Natural killer cell (primary cell): ENCODE results near the gene FAM162A. TPM values are rescaled to one million over a fixed set of nuclear protein-coding genes. Genes with fewer than 3 reads are reported as not detected.

ENCODE experiments used
- ATAC-seq, 3 donors: fragments of 150-1000 bp in 2 of 3; fragments of 200-7000 bp in 1 of 3; cut with Tn5 transposase; 1 replicate in 1 of 3; 2 replicates in 2 of 3; pipeline ENCODE4 v1.10.0; 2021; ENCODE audit warnings: mild to moderate bottlenecking in 2 of 3, moderate library complexity in 2 of 3
- DNase-seq, 2 donors: peaks; one replicate each; pipeline versions ENCODE4 v3.0.0 to v3.0.0-alpha.2; 2013 to 2021; ENCODE audit warnings: mixed read lengths in 1 of 2
- H3K27ac ChIP-seq: one replicate; pipeline ENCODE4 v1.5.1; 2013; ENCODE audit warnings: mild to moderate bottlenecking, low read length
- H3K27me3 ChIP-seq: one replicate; pipeline ENCODE4 v1.6.1; 2013; ENCODE audit warnings: low read length; ENCODE audit not compliant: control insufficient read depth, insufficient read depth
- H3K36me3 ChIP-seq: one replicate; pipeline ENCODE4 v1.6.1; 2013; ENCODE audit warnings: low read length; ENCODE audit not compliant: control insufficient read depth, insufficient read depth
- H3K4me1 ChIP-seq: one replicate; pipeline ENCODE4 v1.6.1; 2013; ENCODE audit warnings: low read length; ENCODE audit not compliant: control insufficient read depth, insufficient read depth
- H3K4me3 ChIP-seq: one replicate; pipeline ENCODE4 v1.5.1; 2013; ENCODE audit warnings: low read length
- H3K9me3 ChIP-seq: one replicate; pipeline ENCODE4 v1.6.1; 2013; ENCODE audit warnings: low read length; ENCODE audit not compliant: control insufficient read depth, insufficient read depth
- H3K27ac Mint-ChIP-seq, 2 donors: one replicate each; pipeline ENCODE4 v1.8.0; 2022; ENCODE audit warnings: mild to moderate bottlenecking in 2 of 2, mixed read lengths in 2 of 2, moderate library complexity in 1 of 2
- H3K27me3 Mint-ChIP-seq, 2 donors: one replicate each; pipeline ENCODE4 v1.8.0; 2022; ENCODE audit warnings: low read depth in 2 of 2, mixed read lengths in 2 of 2
- H3K36me3 Mint-ChIP-seq: one replicate; pipeline ENCODE4 v1.8.0; 2022; ENCODE audit warnings: mixed read lengths
- H3K4me1 Mint-ChIP-seq, 2 donors: one replicate each; pipeline ENCODE4 v1.8.0; 2022; ENCODE audit warnings: mixed read lengths in 2 of 2
- H3K4me3 Mint-ChIP-seq: one replicate; pipeline ENCODE4 v1.8.0; 2022; ENCODE audit warnings: mild to moderate bottlenecking, moderate library complexity, mixed read lengths
- H3K9me3 Mint-ChIP-seq, 2 donors: one replicate each; pipeline ENCODE4 v1.8.0; 2022; ENCODE audit warnings: mixed read lengths in 2 of 2
- CTCF ChIP-seq: fragments of 200-600 bp; IDR thresholded peaks from one replicate; pipeline ENCODE4 v1.8.0; 2022; ENCODE audit warnings: antibody characterized with exemption
- WGBS: methylation state at CpG from one replicate; pipeline ENCODE4 v1.1.7; 2013; ENCODE audit warnings: missing lambda C conversion rate; ENCODE audit not compliant: insufficient coverage; 5-methylcytosine and 5-hydroxymethylcytosine counted together
- intact Hi-C: fragments of 100-400 bp; cut with micrococcal nuclease; formaldehyde crosslinking; loops from one replicate; pipeline ENCODE4 v1.14.2; 2022
- total RNA-seq, 4 donors: library from RNA; stranded (reverse); fragments of 120-200 nt in 1 of 4; gene quantifications; one replicate each; pipeline versions ENCODE4 v1.2.3 to v1.2.4, GENCODE V29; 2013 to 2022

The FAM162A gene
- total RNA-seq, 3 donors from 2014 or later (not counting 1 experiment from before 2014, with no cell fraction given), result 12.2 to 18.4 (median 16.3) TPM

GRCh38 chr3:122395582-122395981, 11.6 kb downstream of the FAM162A start:
- H3K9me3 Mint-ChIP-seq, result no peaks in the 10 kb centered on the region
- intact Hi-C loops, result no loop called here
- no peak overlapping the region for H3K4me3 Mint-ChIP-seq
- peaks cover 3 to 5% of the 10 kb centered on the region in 2 donors for H3K4me1 Mint-ChIP-seq
- Histone ChIP-seq H3K27me3 (no peaks in the 10 kb centered on the region), H3K4me3 (no peak overlapping the region), H3K4me1 (no peaks in the 10 kb centered on the region), H3K9me3 (no peaks in the 10 kb centered on the region), H3K36me3 (no peaks in the 10 kb centered on the region), H3K27ac (no peak overlapping the region)
- H3K36me3 Mint-ChIP-seq, result no peaks in the 10 kb centered on the region
- no peaks in the 10 kb centered on the region for H3K27me3 Mint-ChIP-seq
- ATAC-seq (no peak), DNase-seq (no peak)
- no peak for TF ChIP-seq CTCF
- H3K27ac Mint-ChIP-seq, result no peak overlapping the region
- WGBS, result no CpG with 5 or more reads among the region's 3 CpGs

- intact Hi-C loops, result no loop called here
- DNase-seq (no peak), ATAC-seq (no peak)
- no peak overlapping the region for H3K4me3 ChIP-seq
- H3K4me1 ChIP-seq, result no peaks in the 10 kb centered on the region
- H3K27me3 Mint-ChIP-seq, result no peaks in the 10 kb centered on the region
- H3K27me3 ChIP-seq, result no peaks in the 10 kb centered on the region
- H3K9me3 Mint-ChIP-seq, result no peaks in the 10 kb centered on the region
- H3K4me1 Mint-ChIP-seq, result peaks cover 3 to 5% of the 10 kb centered on the region in 2 donors
- H3K36me3 ChIP-seq, result no peaks in the 10 kb centered on the region
- H3K4me3 Mint-ChIP-seq, result no peak overlapping the region
- H3K36me3 Mint-ChIP-seq, result no peaks in the 10 kb centered on the region
- TF ChIP-seq CTCF, result no peak
- no peak overlapping the region for H3K27ac ChIP-seq
- H3K27ac Mint-ChIP-seq, result no peak overlapping the region
- no peaks in the 10 kb centered on the region for H3K9me3 ChIP-seq
These were observed 12.5 kb downstream of the FAM162A start for GRCh38 chr3:122396511-122396910.

- H3K27me3 Mint-ChIP-seq, result no peaks in the 10 kb centered on the region
- H3K27ac Mint-ChIP-seq, result no peak overlapping the region
These were observed 13.2 kb downstream of the FAM162A start for GRCh38 chr3:122397201-122397600.

More at GRCh38 chr3:122397201-122397600, 13.2 kb downstream of the FAM162A start:
- Mint-ChIP-seq H3K36me3 (no peaks in the 10 kb centered on the region), H3K4me3 (no peak overlapping the region), H3K9me3 (no peaks in the 10 kb centered on the region), H3K4me1 (peaks cover 3 to 5% of the 10 kb centered on the region in 2 donors)
- no peak overlapping the region for H3K4me3 ChIP-seq
- DNase-seq, result no peak
- H3K4me1 ChIP-seq, result no peaks in the 10 kb centered on the region
- H3K27ac ChIP-seq, result no peak overlapping the region
- no peaks in the 10 kb centered on the region for H3K9me3 ChIP-seq
- intact Hi-C loops, result no loop called here
- WGBS, result 100% methylated on average over 1 of the region's 1 CpG
- H3K36me3 ChIP-seq, result no peaks in the 10 kb centered on the region
- ATAC-seq, result no peak
- no peak for TF ChIP-seq CTCF
- no peaks in the 10 kb centered on the region for H3K27me3 ChIP-seq
